Thyroid gland (tissue), 4 donors: ENCODE data around the gene REXO1.

Experiments
- CTCF ChIP-seq, 6 experiments: fragments of 200-600 bp in 3 of 6; fragments of 450-650 bp in 3 of 6; sonication (generic) in 3 of 6; IDR thresholded peaks; one replicate each; pipeline ENCODE4 v1.5.1; 2016 to 2019; ENCODE audit warnings: antibody characterized with exemption in 6 of 6, mild to moderate bottlenecking in 2 of 6, inconsistent platforms in 1 of 6, moderate library complexity in 1 of 6
- POLR2A ChIP-seq, 2 donors: fragments of 450-650 bp; IDR thresholded peaks; one replicate each; pipeline ENCODE4 v1.6.1; 2017; ENCODE audit warnings: antibody characterized with exemption in 2 of 2, mild to moderate bottlenecking in 2 of 2, moderate library complexity in 1 of 2

GRCh38 chr19:1804858-1805257, 43.4 kb downstream of the REXO1 start:
- TF ChIP-seq CTCF (IDR thresholded peaks at IDR 0.05) (no peak), POLR2A (IDR thresholded peaks at IDR 0.05) (no peak)
